ENCODE data around the gene KSR1. TPM values are rescaled to one million over a fixed set of nuclear protein-coding genes. Genes with fewer than 3 reads are reported as not detected.

KSR1 gene
- total and polyA plus RNA-seq, 9 of the 15 experiments (the other 6 are each of a cell fraction or from before 2014, with no cell fraction given): 1.4 to 51.7 (median 18.4) TPM

- peak in 1 of 2 experiments; percentile 78; a peak in 1 of 4 replicates for TF ChIP-seq ZMIZ1 (IDR thresholded peaks at IDR 0.05; ENCODE audit: low read depth in 2 of 2, low read length in 2 of 2)
- TF ChIP-seq, protein P1, sequence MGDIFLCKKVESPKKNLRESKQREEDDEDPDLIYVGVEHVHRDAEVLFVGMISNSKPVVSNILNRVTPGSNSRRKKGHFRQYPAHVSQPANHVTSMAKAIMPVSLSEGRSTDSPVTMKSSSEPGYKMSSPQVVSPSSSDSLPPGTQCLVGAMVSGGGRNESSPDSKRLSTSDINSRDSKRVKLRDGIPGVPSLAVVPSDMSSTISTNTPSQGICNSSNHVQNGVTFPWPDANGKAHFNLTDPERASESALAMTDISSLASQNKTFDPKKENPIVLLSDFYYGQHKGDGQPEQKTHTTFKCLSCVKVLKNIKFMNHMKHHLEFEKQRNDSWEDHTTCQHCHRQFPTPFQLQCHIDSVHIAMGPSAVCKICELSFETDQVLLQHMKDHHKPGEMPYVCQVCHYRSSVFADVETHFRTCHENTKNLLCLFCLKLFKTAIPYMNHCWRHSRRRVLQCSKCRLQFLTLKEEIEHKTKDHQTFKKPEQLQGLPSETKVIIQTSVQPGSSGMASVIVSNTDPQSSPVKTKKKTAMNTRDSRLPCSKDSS (IDR thresholded peaks at IDR 0.05; ENCODE audit: low read depth, partially characterized antibody): no peak
- no peak for TF ChIP-seq ZNF277 (CRISPR knock-in tag; IDR thresholded peaks at IDR 0.05; ENCODE audit: borderline replicate concordance)
- TF ChIP-seq ZBTB12 (CRISPR knock-in tag; IDR thresholded peaks at IDR 0.05): no peak
- no peak for TF ChIP-seq MYNN (IDR thresholded peaks at IDR 0.05)
- TF ChIP-seq MYNN (CRISPR knock-in tag; IDR thresholded peaks at IDR 0.05): no peak
- TF ChIP-seq PML (IDR thresholded peaks at IDR 0.05; ENCODE audit: low read length): peak; percentile 65
- TF ChIP-seq ZNF12 (CRISPR knock-in tag; IDR thresholded peaks at IDR 0.05): no peak
- no peak for TF ChIP-seq ZNF280B (CRISPR knock-in tag; IDR thresholded peaks at IDR 0.05)
- TF ChIP-seq POLR2A (conservative IDR thresholded peaks at IDR 0.05): no peak
- no peak for TF ChIP-seq ZKSCAN8 (CRISPR knock-in tag; IDR thresholded peaks at IDR 0.05)
- no peak for TF ChIP-seq PYGO2 (tag; IDR thresholded peaks at IDR 0.05)
- TF ChIP-seq, protein P2, sequence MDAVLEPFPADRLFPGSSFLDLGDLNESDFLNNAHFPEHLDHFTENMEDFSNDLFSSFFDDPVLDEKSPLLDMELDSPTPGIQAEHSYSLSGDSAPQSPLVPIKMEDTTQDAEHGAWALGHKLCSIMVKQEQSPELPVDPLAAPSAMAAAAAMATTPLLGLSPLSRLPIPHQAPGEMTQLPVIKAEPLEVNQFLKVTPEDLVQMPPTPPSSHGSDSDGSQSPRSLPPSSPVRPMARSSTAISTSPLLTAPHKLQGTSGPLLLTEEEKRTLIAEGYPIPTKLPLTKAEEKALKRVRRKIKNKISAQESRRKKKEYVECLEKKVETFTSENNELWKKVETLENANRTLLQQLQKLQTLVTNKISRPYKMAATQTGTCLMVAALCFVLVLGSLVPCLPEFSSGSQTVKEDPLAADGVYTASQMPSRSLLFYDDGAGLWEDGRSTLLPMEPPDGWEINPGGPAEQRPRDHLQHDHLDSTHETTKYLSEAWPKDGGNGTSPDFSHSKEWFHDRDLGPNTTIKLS (IDR thresholded peaks at IDR 0.05; ENCODE audit: borderline replicate concordance, low read depth): 0 out of 2 replicates have a peak, but pooled peaks have one; percentile 25
- no peak for TF ChIP-seq ZNF384 (IDR thresholded peaks at IDR 0.05; ENCODE audit: low read depth, low read length)
- TF ChIP-seq ZFX (CRISPR knock-in tag; IDR thresholded peaks at IDR 0.05): no peak
- no peak for TF ChIP-seq GABPB1 (CRISPR knock-in tag; IDR thresholded peaks at IDR 0.05)
- TF ChIP-seq TGIF2 (CRISPR knock-in tag; IDR thresholded peaks at IDR 0.05): no peak
- peak; percentile 69 for TF ChIP-seq GATA2 (CRISPR knock-in tag; IDR thresholded peaks at IDR 0.05)
Measured at GRCh38 chr17:27446569-27447301, 9.5 kb upstream of the KSR1 start (continued).
